Measurements from ENCODE around the gene OPN1LW. TPM values are rescaled to one million over a fixed set of nuclear protein-coding genes. Genes with fewer than 3 reads are reported as not detected.

The OPN1LW gene
- total and polyA plus RNA-seq, 7 donors = not detected

DNA sequence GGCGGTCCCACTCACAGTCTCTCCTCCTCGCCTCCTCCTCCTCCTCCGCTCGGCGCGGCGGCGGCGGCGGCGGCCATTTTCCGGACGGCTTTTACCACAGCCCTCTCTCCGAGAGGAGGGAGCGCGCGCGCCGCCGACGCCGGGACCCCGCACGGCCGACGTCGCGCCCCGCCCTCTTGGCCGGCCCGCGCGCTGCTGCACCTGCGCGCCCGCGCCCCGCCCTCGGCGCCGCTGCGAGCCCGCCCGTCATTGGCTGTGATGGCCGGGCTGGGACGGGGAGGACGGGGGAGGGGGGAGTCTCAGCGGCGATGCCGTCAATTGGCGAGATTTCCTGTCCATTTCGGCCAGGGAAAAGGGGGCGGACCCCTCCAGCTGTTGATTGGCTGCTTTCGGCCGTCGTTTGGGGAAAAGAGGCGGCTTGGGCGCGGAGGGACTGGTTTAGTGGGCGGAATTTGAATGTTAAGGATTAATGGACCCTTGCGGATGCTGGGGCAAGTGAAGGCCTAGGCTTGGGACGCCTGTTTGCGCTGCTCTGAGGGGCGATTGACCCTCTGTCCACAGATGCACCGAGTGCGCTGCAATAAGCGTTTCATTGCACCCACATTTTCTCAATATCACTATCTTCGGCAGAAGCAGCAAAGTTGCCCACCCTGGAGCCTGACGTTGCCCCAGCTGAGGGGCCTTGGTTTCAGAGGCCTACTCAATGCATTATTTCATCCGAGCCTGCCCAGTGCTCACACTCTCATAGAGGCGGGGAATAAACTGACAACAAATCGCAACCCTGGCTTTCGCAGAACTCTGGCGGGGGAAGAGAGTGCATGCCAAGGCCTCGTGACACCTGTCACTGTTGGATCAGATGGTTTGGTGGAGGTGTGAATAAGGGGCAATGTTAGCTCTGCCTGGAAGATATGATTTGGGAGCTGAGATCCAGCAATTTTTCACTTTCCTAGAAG, 46.2 kb upstream of the OPN1LW start, which contains the start of gene MECP2:
TSS of gene MECP2 (minus strand) at position 129 of the 953 bp plus-strand sequence.
- Histone ChIP-seq H3K27ac (peak within 1 kb of the TSS; percentile 95 to 100 (median 98)), H3K36me3 (no peaks in the 10 kb centered on the region), H3K27me3 (no peaks in the 10 kb centered on the region), H3K4me1 (peaks cover 0 to 39% (median 21%) of the 10 kb centered on the region in 4 donors), H3K4me3 (peak within 1 kb of the TSS; percentile 64 to 81 (median 74)), H3K9me3 (no peaks in the 10 kb centered on the region)
- WGBS, 2 donors = 2 to 6% methylated on average over 73 to 75 of the region's 75 CpGs
- DNase-seq = peak; percentile 96
- TF ChIP-seq EP300 (IDR thresholded peaks at IDR 0.05) (no peak), POLR2A (IDR thresholded peaks at IDR 0.05) (no peak), CTCF (IDR thresholded peaks at IDR 0.05) (no peak), POLR2AphosphoS5 (IDR thresholded peaks at IDR 0.05) (peak; percentile 59 to 81 (median 69))
- intact Hi-C loops (cut with DNase I) = loop anchor here (5.0 kb wide), 2 partner anchors 46 to 86 kb away; no protein-coding TSS in a partner anchor

GRCh38 chrX:154098551-154098950, 45.5 kb upstream of the OPN1LW start:
- peak overlapping the region in 1 of 4 donors; percentile 71 for H3K27ac ChIP-seq
- H3K36me3 ChIP-seq = no peaks in the 10 kb centered on the region
- intact Hi-C loops (cut with DNase I) = loop anchor here (5.0 kb wide), 2 partner anchors 46 to 86 kb away; no protein-coding TSS in a partner anchor
- H3K4me3 ChIP-seq = no peak overlapping the region
- no peaks in the 10 kb centered on the region for H3K27me3 ChIP-seq
- TF ChIP-seq POLR2A (IDR thresholded peaks at IDR 0.05) (no peak), CTCF (IDR thresholded peaks at IDR 0.05) (no peak), POLR2AphosphoS5 (IDR thresholded peaks at IDR 0.05) (no peak), EP300 (IDR thresholded peaks at IDR 0.05) (no peak)
- H3K9me3 ChIP-seq = no peaks in the 10 kb centered on the region
- WGBS, 2 donors = 19 to 67% methylated on average over 2 of the region's 2 CpGs
- DNase-seq = no peak
- peaks cover 0 to 33% (median 21%) of the 10 kb centered on the region in 4 donors for H3K4me1 ChIP-seq

- whole genome bisulfite sequencing, 2 donors = 63 to 74% methylated on average over 6 of the region's 6 CpGs
- intact Hi-C loops (cut with DNase I) = no loop called here
- Histone ChIP-seq H3K36me3 (no peaks in the 10 kb centered on the region), H3K27me3 (peaks cover 0 to 3% (median 0%) of the 10 kb centered on the region in 3 donors), H3K4me1 (no peaks in the 10 kb centered on the region), H3K9me3 (no peaks in the 10 kb centered on the region), H3K27ac (no peak overlapping the region), H3K4me3 (no peak overlapping the region)
- no peak for DNase-seq
- TF ChIP-seq CTCF (IDR thresholded peaks at IDR 0.05) (no peak), EP300 (IDR thresholded peaks at IDR 0.05) (no peak), POLR2A (IDR thresholded peaks at IDR 0.05) (no peak), POLR2AphosphoS5 (IDR thresholded peaks at IDR 0.05) (no peak)
Measured at GRCh38 chrX:154113729-154114128, 30.3 kb upstream of the OPN1LW start.

DNA sequence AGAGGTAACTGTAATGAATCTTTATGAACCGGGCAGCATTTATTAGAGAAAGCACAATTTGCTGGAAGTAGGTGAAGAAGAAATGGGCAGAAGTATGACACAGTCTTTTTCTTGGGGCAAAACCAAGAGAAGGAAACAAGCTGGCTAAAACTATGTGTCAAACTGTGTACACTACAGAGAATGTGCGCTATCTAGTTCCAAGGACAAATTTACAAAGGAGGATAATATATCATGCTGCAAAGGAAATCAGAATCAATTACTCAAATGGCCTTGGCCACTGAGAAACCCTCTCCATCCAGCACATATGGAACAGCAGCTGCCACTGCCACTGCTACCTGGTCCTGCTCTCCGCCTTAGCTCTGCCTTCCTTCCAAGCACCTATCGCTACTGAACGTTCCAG, 29.4 kb upstream of the OPN1LW start:
- H3K27ac ChIP-seq = no peak overlapping the region
- intact Hi-C loops (cut with DNase I) = no loop called here
- H3K9me3 ChIP-seq = no peaks in the 10 kb centered on the region

More for the DNA sequence above, 29.4 kb upstream of the OPN1LW start:
- Histone ChIP-seq H3K36me3 (no peaks in the 10 kb centered on the region), H3K4me1 (no peaks in the 10 kb centered on the region), H3K4me3 (no peak overlapping the region), H3K27me3 (peaks cover 0 to 3% (median 0%) of the 10 kb centered on the region in 3 donors)
- WGBS, 2 donors = 91 to 95% methylated on average over 5 of the region's 5 CpGs
- DNase-seq = no peak
- TF ChIP-seq EP300 (IDR thresholded peaks at IDR 0.05) = no peak
- no peak for TF ChIP-seq CTCF (IDR thresholded peaks at IDR 0.05)
- TF ChIP-seq POLR2AphosphoS5 (IDR thresholded peaks at IDR 0.05) = no peak
- no peak for TF ChIP-seq POLR2A (IDR thresholded peaks at IDR 0.05)

Data from sigmoid colon (tissue), 7 donors.